C4-2B (cell line): ENCODE results near the gene IFNA6.

Experiments used
- CTCF ChIP-seq: fragments of 450-650 bp; conservative IDR thresholded peaks from 2 replicates; pipeline ENCODE4 v1.5.1; 2017; ENCODE audit warnings: mild to moderate bottlenecking
- ZFX ChIP-seq: fragments of 450-650 bp; IDR thresholded peaks from 2 replicates; pipeline ENCODE4 v1.6.1; 2017

- TF ChIP-seq CTCF = peak; percentile 90
- TF ChIP-seq ZFX = no peak
Measured at GRCh38 chr9:21317956-21318923, 32.4 kb downstream of the IFNA6 start.
